Naive thymus-derived CD4-positive, alpha-beta T cell (primary cell): Measurements from ENCODE around the gene GABRD. TPM values are rescaled to one million over a fixed set of nuclear protein-coding genes. Genes with fewer than 3 reads are reported as not detected.

Experiments used
- ATAC-seq: fragments of 150-1000 bp; cut with Tn5 transposase; 2 replicates; pipeline ENCODE4 v1.10.0; 2021; ENCODE audit warnings: mild to moderate bottlenecking, moderate library complexity
- CTCF ChIA-PET: fragments of 350-600 bp; sonication (Branson Sonifier 250); formaldehyde crosslinking; loops from one replicate; lab custom pipeline; 2021; ENCODE audit warnings: antibody characterized with exemption; lab: Charles Lee
- POLR2A ChIA-PET: fragments of 350-600 bp; sonication (Branson Sonifier 250); formaldehyde crosslinking; loops from one replicate; lab custom pipeline; 2021; ENCODE audit warnings: antibody characterized with exemption, inconsistent platforms; lab: Charles Lee
- DNase-seq, 9 donors: peaks; one replicate each; pipeline versions ENCODE4 v3.0.0 to v3.0.0-alpha.2; 2020 to 2022; ENCODE audit warnings: mixed read lengths in 1 of 9
- H3K27ac ChIP-seq: one replicate; pipeline ENCODE4 v1.7.0; 2013; ENCODE audit warnings: mild to moderate bottlenecking, low read depth, low read length, moderate library complexity
- H3K27me3 ChIP-seq, 2 donors: one replicate each; pipeline ENCODE4 v1.7.0; 2013; ENCODE audit warnings: low read length in 2 of 2, mild to moderate bottlenecking in 2 of 2, moderate library complexity in 2 of 2; ENCODE audit not compliant: control insufficient read depth in 2 of 2, insufficient read depth in 2 of 2
- H3K36me3 ChIP-seq, 3 experiments: 1 replicate in 2 of 3; 2 replicates in 1 of 3; pipeline ENCODE4 v1.7.0; 2013; ENCODE audit warnings: low read length in 3 of 3, mild to moderate bottlenecking in 3 of 3, moderate library complexity in 1 of 3; ENCODE audit not compliant: insufficient read depth in 3 of 3, control insufficient read depth in 2 of 3
- H3K4me1 ChIP-seq, 2 donors: one replicate each; pipeline ENCODE4 v1.7.0; 2013; ENCODE audit warnings: low read length in 2 of 2, mild to moderate bottlenecking in 2 of 2, moderate library complexity in 1 of 2; ENCODE audit not compliant: control insufficient read depth in 2 of 2, insufficient read depth in 2 of 2
- H3K4me3 ChIP-seq: 2 replicates; pipeline ENCODE4 v1.7.0; 2013; ENCODE audit warnings: mild to moderate bottlenecking, low read length
- H3K9me3 ChIP-seq, 3 experiments: 1 replicate in 2 of 3; 2 replicates in 1 of 3; pipeline ENCODE4 v1.7.0; 2013; ENCODE audit warnings: low read length in 3 of 3; ENCODE audit not compliant: control insufficient read depth in 2 of 3
- H3K27ac Mint-ChIP-seq, 9 donors: one replicate each; pipeline ENCODE4 v1.8.0; 2020 to 2022; ENCODE audit warnings: mixed read lengths in 9 of 9, mild to moderate bottlenecking in 8 of 9, moderate library complexity in 5 of 9, inconsistent platforms in 2 of 9
- H3K27me3 Mint-ChIP-seq, 5 donors: one replicate each; pipeline ENCODE4 v1.8.0; 2021 to 2022; ENCODE audit warnings: mixed read lengths in 5 of 5, mild to moderate bottlenecking in 1 of 5
- H3K36me3 Mint-ChIP-seq, 5 donors: one replicate each; pipeline ENCODE4 v1.8.0; 2020 to 2022; ENCODE audit warnings: mixed read lengths in 5 of 5, mild to moderate bottlenecking in 3 of 5, inconsistent platforms in 1 of 5
- H3K4me1 Mint-ChIP-seq, 7 donors: one replicate each; pipeline ENCODE4 v1.8.0; 2020 to 2022; ENCODE audit warnings: mixed read lengths in 7 of 7, mild to moderate bottlenecking in 3 of 7, inconsistent platforms in 1 of 7
- H3K4me3 Mint-ChIP-seq, 10 donors: one replicate each; pipeline ENCODE4 v1.8.0; 2020 to 2022; ENCODE audit warnings: mild to moderate bottlenecking in 10 of 10, mixed read lengths in 10 of 10, moderate library complexity in 6 of 10, inconsistent platforms in 2 of 10
- H3K9me3 Mint-ChIP-seq, 11 donors: one replicate each; pipeline ENCODE4 v1.8.0; 2020 to 2022; ENCODE audit warnings: mixed read lengths in 11 of 11, mild to moderate bottlenecking in 4 of 11, inconsistent platforms in 1 of 11, moderate library complexity in 1 of 11
- intact Hi-C, 2 donors: fragments of 100-400 bp; cut with micrococcal nuclease; formaldehyde crosslinking; loops; one replicate each; pipeline ENCODE4 v1.15.1; 2023
- polyA plus RNA-seq, 2 donors: library from polyadenylated mRNA; unstranded; fragments of 300-500 nt; fragmentation: Illumina TruSeq; gene quantifications; one replicate each; pipeline ENCODE4 v1.2.3, GENCODE V29; 2021
- total RNA-seq, 6 experiments: library from RNA in 5 of 6; stranded (reverse) in 5 of 6; gene quantifications; 1 replicate in 5 of 6; 2 replicates in 1 of 6; pipeline ENCODE4 v1.2.3 and lab custom pipeline; 2021 to 2026

GABRD gene
- total and polyA plus RNA-seq, 7 experiments from 2014 or later = 0.17 to 0.31 (median 0.21) TPM; not detected in 4

- Mint-ChIP-seq H3K27ac (peak overlapping the region in 1 of 9 donors; percentile 65), H3K36me3 (peaks cover 0 to 7% (median 0%) of the 10 kb centered on the region in 5 donors), H3K4me3 (peak overlapping the region in 8 of 10 donors; percentile 39 to 79 (median 53)), H3K9me3 (no peaks in the 10 kb centered on the region), H3K27me3 (peaks cover 0 to 32% (median 5%) of the 10 kb centered on the region in 5 donors), H3K4me1 (peaks cover 4 to 24% (median 11%) of the 10 kb centered on the region in 7 donors)
- Histone ChIP-seq H3K4me1 (peaks cover 0 to 8% of the 10 kb centered on the region in 2 donors), H3K27me3 (no peaks in the 10 kb centered on the region), H3K36me3 (peaks cover 0 to 20% (median 6%) of the 10 kb centered on the region in 3 experiments), H3K9me3 (no peaks in the 10 kb centered on the region), H3K27ac (no peak overlapping the region), H3K4me3 (no peak overlapping the region)
- ChIA-PET CTCF (interaction anchor here (1.4 kb wide), 1 partner anchor 8 kb away, joined by 4 read pairs; no protein-coding TSS in a partner anchor), POLR2A (no interaction called here)
- DNase-seq (no peak), ATAC-seq (no peak)
- intact Hi-C loops = no loop called here
Measured at GRCh38 chr1:2052756-2053155, 33.6 kb downstream of the GABRD start.

- POLR2A ChIA-PET = no interaction called here
- Histone ChIP-seq H3K27me3 (no peaks in the 10 kb centered on the region), H3K4me1 (peaks cover 0 to 8% of the 10 kb centered on the region in 2 donors), H3K4me3 (no peak overlapping the region), H3K9me3 (no peaks in the 10 kb centered on the region), H3K27ac (no peak overlapping the region), H3K36me3 (peaks cover 0 to 20% (median 6%) of the 10 kb centered on the region in 3 experiments)
- Mint-ChIP-seq H3K36me3 (peaks cover 0 to 7% (median 0%) of the 10 kb centered on the region in 5 donors), H3K9me3 (no peaks in the 10 kb centered on the region), H3K4me1 (peaks cover 4 to 23% (median 11%) of the 10 kb centered on the region in 7 donors), H3K27ac (peak overlapping the region in 1 of 9 donors; percentile 65), H3K4me3 (peak overlapping the region in 7 of 10 donors; percentile 39 to 79 (median 44)), H3K27me3 (peaks cover 0 to 29% (median 3%) of the 10 kb centered on the region in 5 donors)
- DNase-seq (no peak), ATAC-seq (no peak)
- CTCF ChIA-PET = interaction anchor here (1.4 kb wide), 1 partner anchor 9 kb away, joined by 4 read pairs; no protein-coding TSS in a partner anchor
- intact Hi-C loops = no loop called here
Measured at GRCh38 chr1:2053217-2053616, 34.1 kb downstream of the GABRD start.

GRCh38 chr1:2053784-2054376 lies 34.7 kb downstream of the GABRD start:
- Histone ChIP-seq H3K4me1 (peaks cover 0 to 8% of the 10 kb centered on the region in 2 donors), H3K9me3 (no peaks in the 10 kb centered on the region), H3K36me3 (peaks cover 0 to 20% (median 6%) of the 10 kb centered on the region in 3 experiments), H3K4me3 (no peak overlapping the region), H3K27ac (no peak overlapping the region), H3K27me3 (no peaks in the 10 kb centered on the region)
- ATAC-seq (no peak), DNase-seq (no peak)
- Mint-ChIP-seq H3K4me3 (peak overlapping the region in 2 of 10 donors; percentile 38 to 71), H3K27me3 (peaks cover 0 to 23% (median 0%) of the 10 kb centered on the region in 5 donors), H3K27ac (no peak overlapping the region), H3K9me3 (no peaks in the 10 kb centered on the region), H3K36me3 (peaks cover 0 to 8% (median 0%) of the 10 kb centered on the region in 5 donors), H3K4me1 (peaks cover 4 to 19% (median 10%) of the 10 kb centered on the region in 7 donors)
- ChIA-PET CTCF (interaction anchor here (1.4 kb wide), 1 partner anchor 9 kb away, joined by 4 read pairs; no protein-coding TSS in a partner anchor), POLR2A (no interaction called here)
- intact Hi-C loops = no loop called here

- H3K9me3 Mint-ChIP-seq = no peaks in the 10 kb centered on the region
- no peak overlapping the region for H3K27ac Mint-ChIP-seq
- peaks cover 0 to 16% (median 0%) of the 10 kb centered on the region in 5 donors for H3K27me3 Mint-ChIP-seq
- Histone ChIP-seq H3K4me1 (peaks cover 0 to 1% of the 10 kb centered on the region in 2 donors), H3K36me3 (peaks cover 0 to 22% (median 6%) of the 10 kb centered on the region in 3 experiments), H3K27ac (no peak overlapping the region), H3K27me3 (no peaks in the 10 kb centered on the region), H3K4me3 (no peak overlapping the region), H3K9me3 (no peaks in the 10 kb centered on the region)
- H3K4me1 Mint-ChIP-seq = peaks cover 1 to 13% (median 4%) of the 10 kb centered on the region in 7 donors
- POLR2A ChIA-PET = no interaction called here
- CTCF ChIA-PET = no interaction called here
- DNase-seq (no peak), ATAC-seq (no peak)
- H3K4me3 Mint-ChIP-seq = no peak overlapping the region
- intact Hi-C loops = no loop called here
- H3K36me3 Mint-ChIP-seq = peaks cover 0 to 15% (median 0%) of the 10 kb centered on the region in 5 donors
Measured at GRCh38 chr1:2054560-2054959, 35.4 kb downstream of the GABRD start.

- DNase-seq (no peak), ATAC-seq (no peak)
- CTCF ChIA-PET = no interaction called here
- Histone ChIP-seq H3K9me3 (no peaks in the 10 kb centered on the region), H3K4me1 (no peaks in the 10 kb centered on the region), H3K36me3 (peaks cover 0 to 37% (median 6%) of the 10 kb centered on the region in 3 experiments), H3K27ac (no peak overlapping the region), H3K4me3 (no peak overlapping the region), H3K27me3 (no peaks in the 10 kb centered on the region)
- H3K27me3 Mint-ChIP-seq = peaks cover 0 to 15% (median 0%) of the 10 kb centered on the region in 5 donors
- intact Hi-C loops = no loop called here
- H3K27ac Mint-ChIP-seq = no peak overlapping the region
- POLR2A ChIA-PET = interaction anchor here (0.6 kb wide), 1 partner anchor 95 kb away, joined by 3 read pairs; no protein-coding TSS in a partner anchor
- no peaks in the 10 kb centered on the region for H3K9me3 Mint-ChIP-seq
- peaks cover 0 to 13% (median 4%) of the 10 kb centered on the region in 7 donors for H3K4me1 Mint-ChIP-seq
- no peak overlapping the region for H3K4me3 Mint-ChIP-seq
- H3K36me3 Mint-ChIP-seq = peaks cover 0 to 17% (median 0%) of the 10 kb centered on the region in 5 donors
Measured at GRCh38 chr1:2055911-2056575, 36.9 kb downstream of the GABRD start.

GRCh38 chr1:2056955-2057590 lies 37.9 kb downstream of the GABRD start:
- ChIA-PET CTCF (interaction anchor here (0.7 to 1.8 kb wide), 2 partner anchors 8 to 128 kb away, joined by 5 to 6 read pairs; no protein-coding TSS in a partner anchor), POLR2A (no interaction called here)
- Histone ChIP-seq H3K36me3 (peaks cover 0 to 47% (median 6%) of the 10 kb centered on the region in 3 experiments), H3K4me1 (no peaks in the 10 kb centered on the region), H3K9me3 (no peaks in the 10 kb centered on the region), H3K27ac (no peak overlapping the region), H3K4me3 (no peak overlapping the region), H3K27me3 (no peaks in the 10 kb centered on the region)
- intact Hi-C loops = no loop called here
- peaks cover 0 to 9% (median 0%) of the 10 kb centered on the region in 5 donors for H3K27me3 Mint-ChIP-seq
- H3K36me3 Mint-ChIP-seq = peaks cover 0 to 25% (median 1%) of the 10 kb centered on the region in 5 donors
- peaks cover 0 to 10% (median 4%) of the 10 kb centered on the region in 7 donors for H3K4me1 Mint-ChIP-seq
- ATAC-seq = no peak
- no peak overlapping the region for H3K27ac Mint-ChIP-seq
- no peaks in the 10 kb centered on the region for H3K9me3 Mint-ChIP-seq
- DNase-seq = no peak
- no peak overlapping the region for H3K4me3 Mint-ChIP-seq
